ENCODE results near the gene STBD1. TPM values are rescaled to one million over a fixed set of nuclear protein-coding genes. Genes with fewer than 3 reads are reported as not detected.

Gene STBD1
- total RNA-seq, 1 donor from 2014 or later = 2.4 TPM

GRCh38 chr4:76315267-76315918, 8.9 kb downstream of the STBD1 start:
- no peak for DNase-seq (ENCODE audit: extremely low spot score, unreplicated experiment)
- no peak overlapping the region for H3K27ac Mint-ChIP-seq (ENCODE audit: unreplicated experiment)
- H3K4me3 Mint-ChIP-seq (ENCODE audit: unreplicated experiment) = no peak overlapping the region
- TF ChIP-seq, protein P1, sequence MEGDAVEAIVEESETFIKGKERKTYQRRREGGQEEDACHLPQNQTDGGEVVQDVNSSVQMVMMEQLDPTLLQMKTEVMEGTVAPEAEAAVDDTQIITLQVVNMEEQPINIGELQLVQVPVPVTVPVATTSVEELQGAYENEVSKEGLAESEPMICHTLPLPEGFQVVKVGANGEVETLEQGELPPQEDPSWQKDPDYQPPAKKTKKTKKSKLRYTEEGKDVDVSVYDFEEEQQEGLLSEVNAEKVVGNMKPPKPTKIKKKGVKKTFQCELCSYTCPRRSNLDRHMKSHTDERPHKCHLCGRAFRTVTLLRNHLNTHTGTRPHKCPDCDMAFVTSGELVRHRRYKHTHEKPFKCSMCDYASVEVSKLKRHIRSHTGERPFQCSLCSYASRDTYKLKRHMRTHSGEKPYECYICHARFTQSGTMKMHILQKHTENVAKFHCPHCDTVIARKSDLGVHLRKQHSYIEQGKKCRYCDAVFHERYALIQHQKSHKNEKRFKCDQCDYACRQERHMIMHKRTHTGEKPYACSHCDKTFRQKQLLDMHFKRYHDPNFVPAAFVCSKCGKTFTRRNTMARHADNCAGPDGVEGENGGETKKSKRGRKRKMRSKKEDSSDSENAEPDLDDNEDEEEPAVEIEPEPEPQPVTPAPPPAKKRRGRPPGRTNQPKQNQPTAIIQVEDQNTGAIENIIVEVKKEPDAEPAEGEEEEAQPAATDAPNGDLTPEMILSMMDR (IDR thresholded peaks at IDR 0.05) = no peak
- H3K4me1 Mint-ChIP-seq (ENCODE audit: unreplicated experiment) = no peaks in the 10 kb centered on the region
- H3K9me3 Mint-ChIP-seq (ENCODE audit: unreplicated experiment) = peaks cover 24% of the 10 kb centered on the region
- H3K27me3 Mint-ChIP-seq (ENCODE audit: unreplicated experiment) = peaks cover 25% of the 10 kb centered on the region
- H3K36me3 Mint-ChIP-seq (ENCODE audit: unreplicated experiment) = peaks cover 6% of the 10 kb centered on the region

DNA sequence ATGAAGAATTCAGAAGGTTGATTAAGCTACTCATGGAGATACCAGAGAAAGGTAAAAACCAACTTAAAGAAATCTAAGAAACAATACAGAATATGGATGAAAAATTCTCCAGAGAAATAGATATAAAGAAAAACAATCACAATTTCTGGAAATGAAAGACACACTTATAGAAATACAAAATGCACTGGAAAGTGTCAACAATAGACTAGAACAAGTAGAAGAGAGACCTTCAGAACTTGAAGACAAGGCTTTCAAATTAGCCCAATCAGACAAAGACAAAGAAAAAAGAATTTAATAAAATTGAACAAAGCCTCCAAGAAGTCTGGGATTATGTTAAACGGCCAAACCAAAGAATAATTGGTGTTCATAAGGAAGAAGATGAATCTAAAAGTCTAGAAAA, 9.6 kb downstream of the STBD1 start:
- no peak for DNase-seq (ENCODE audit: extremely low spot score, unreplicated experiment)
- TF ChIP-seq, protein P1 (IDR thresholded peaks at IDR 0.05) = no peak
- Mint-ChIP-seq H3K4me3 (ENCODE audit: unreplicated experiment) (no peak overlapping the region), H3K27me3 (ENCODE audit: unreplicated experiment) (peaks cover 33% of the 10 kb centered on the region), H3K9me3 (ENCODE audit: unreplicated experiment) (peaks cover 32% of the 10 kb centered on the region), H3K36me3 (ENCODE audit: unreplicated experiment) (peaks cover 4% of the 10 kb centered on the region), H3K27ac (ENCODE audit: unreplicated experiment) (no peak overlapping the region), H3K4me1 (ENCODE audit: unreplicated experiment) (no peaks in the 10 kb centered on the region)

DNA sequence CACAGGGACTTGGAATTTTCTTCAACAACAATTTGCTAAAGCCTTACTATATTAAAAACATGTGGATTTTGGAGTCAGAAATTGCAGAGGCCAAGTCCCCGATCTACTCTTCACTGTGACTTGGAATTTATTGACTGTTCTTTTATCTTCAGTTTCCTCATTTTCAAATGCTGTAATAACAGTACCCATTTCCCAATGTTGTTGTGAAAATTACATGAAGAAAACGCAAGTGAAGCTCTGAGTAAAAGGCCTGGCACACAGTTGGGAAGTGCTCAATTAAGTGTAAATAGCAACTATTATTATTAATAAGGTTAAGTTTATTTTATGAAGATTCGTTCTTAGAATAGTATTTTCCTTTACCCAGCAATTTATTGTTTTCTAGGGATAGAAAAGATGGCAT, 15.7 kb downstream of the STBD1 start:
- TF ChIP-seq, protein P1 (IDR thresholded peaks at IDR 0.05) = no peak
- peaks cover 24% of the 10 kb centered on the region for H3K27me3 Mint-ChIP-seq (ENCODE audit: unreplicated experiment)
- H3K9me3 Mint-ChIP-seq (ENCODE audit: unreplicated experiment) = peaks cover 37% of the 10 kb centered on the region
- DNase-seq (ENCODE audit: extremely low spot score, unreplicated experiment) = no peak
- peaks cover 2% of the 10 kb centered on the region for H3K36me3 Mint-ChIP-seq (ENCODE audit: unreplicated experiment)
- H3K27ac Mint-ChIP-seq (ENCODE audit: unreplicated experiment) = no peak overlapping the region
- no peaks in the 10 kb centered on the region for H3K4me1 Mint-ChIP-seq (ENCODE audit: unreplicated experiment)
- H3K4me3 Mint-ChIP-seq (ENCODE audit: unreplicated experiment) = no peak overlapping the region

GRCh38 chr4:76325072-76325471, 18.5 kb downstream of the STBD1 start:
- H3K27me3 Mint-ChIP-seq (ENCODE audit: unreplicated experiment) = peaks cover 12% of the 10 kb centered on the region
- no peak for DNase-seq (ENCODE audit: extremely low spot score, unreplicated experiment)
- no peak overlapping the region for H3K27ac Mint-ChIP-seq (ENCODE audit: unreplicated experiment)
- no peaks in the 10 kb centered on the region for H3K4me1 Mint-ChIP-seq (ENCODE audit: unreplicated experiment)
- H3K9me3 Mint-ChIP-seq (ENCODE audit: unreplicated experiment) = peaks cover 40% of the 10 kb centered on the region
- H3K4me3 Mint-ChIP-seq (ENCODE audit: unreplicated experiment) = no peak overlapping the region
- TF ChIP-seq, protein P1 (IDR thresholded peaks at IDR 0.05) = no peak
- peaks cover 2% of the 10 kb centered on the region for H3K36me3 Mint-ChIP-seq (ENCODE audit: unreplicated experiment)

DNA sequence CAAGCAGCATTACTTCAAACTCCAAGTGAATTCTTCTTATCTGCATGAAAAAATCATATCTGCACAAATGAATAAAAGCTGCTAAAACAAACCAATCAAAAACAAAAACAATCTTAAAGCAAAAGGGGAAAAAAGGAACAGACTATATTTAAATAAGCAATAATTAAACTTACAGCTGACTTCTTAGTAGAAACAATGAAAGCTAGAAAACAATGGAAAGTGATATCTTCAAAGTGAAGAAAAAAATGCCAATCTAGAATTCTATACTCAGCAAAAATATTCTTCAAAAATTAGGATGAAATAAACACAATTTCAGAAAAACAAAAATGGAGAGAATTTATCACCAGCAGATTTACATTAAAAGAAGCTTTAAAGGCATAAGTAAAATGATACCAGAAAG, 20.0 kb downstream of the STBD1 start:
- Mint-ChIP-seq H3K4me1 (ENCODE audit: unreplicated experiment) (no peaks in the 10 kb centered on the region), H3K9me3 (ENCODE audit: unreplicated experiment) (peaks cover 28% of the 10 kb centered on the region), H3K4me3 (ENCODE audit: unreplicated experiment) (no peak overlapping the region), H3K27ac (ENCODE audit: unreplicated experiment) (no peak overlapping the region), H3K36me3 (ENCODE audit: unreplicated experiment) (peaks cover 2% of the 10 kb centered on the region), H3K27me3 (ENCODE audit: unreplicated experiment) (peaks cover 6% of the 10 kb centered on the region)
- DNase-seq (ENCODE audit: extremely low spot score, unreplicated experiment) = no peak
- TF ChIP-seq, protein P1 (IDR thresholded peaks at IDR 0.05) = no peak

Data from osteocyte (in vitro differentiated cells).